HepG2 (cell line): ENCODE data around the gene PATL1. TPM values are rescaled to one million over a fixed set of nuclear protein-coding genes. Genes with fewer than 3 reads are reported as not detected.
A peak's percentile ranks its signal among the peaks of the same experiment; 100 is the strongest.

Experiments used
- ATAC-seq: fragments of 200-7000 bp; cut with Tn5 transposase; 3 replicates; pipeline ENCODE4 v1.9.1; 2020; ENCODE audit warnings: mild to moderate bottlenecking, moderate library complexity
- BruUV-seq: library from RNA; stranded (reverse); fragments of 400-500 nt; replicated peaks from 2 replicates; lab custom pipeline; 2021; lab: Mats Ljungman, UMichigan
- CTCF ChIA-PET: fragments of 300-600 bp; formaldehyde crosslinking; extraction: SDS; loops from one replicate; lab custom pipeline; 2021; ENCODE audit warnings: low total read pairs, inconsistent platforms, low intra/inter-chr PET ratio; lab: Yijun Ruan, JAX
- POLR2A ChIA-PET: fragments of 350-600 bp; sonication (Branson Sonifier 250); formaldehyde crosslinking; loops from one replicate; lab custom pipeline; 2020; ENCODE audit warnings: antibody characterized with exemption, inconsistent platforms; lab: Yijun Ruan, JAX
- DNase-seq: peaks from one replicate; pipeline ENCODE4 v3.0.0-alpha.2; 2015; ENCODE audit warnings: low spot score
- FAIRE-seq: peaks from 3 replicates; lab custom pipeline; 2011; peaks lifted over from hg19 to GRCh38; lab: Jason Lieb, UNC
- H2AFZ ChIP-seq: one replicate; pipeline ENCODE4 v1.6.1; 2011; ENCODE audit warnings: low read length, inconsistent platforms
- H3K27ac ChIP-seq: fragments of 300-600 bp; 3 replicates; pipeline ENCODE4 v1.8.0; 2011; ENCODE audit warnings: mixed run types, mild to moderate bottlenecking, mixed read lengths, low read length, inconsistent platforms; ENCODE audit not compliant: insufficient read depth; ENCODE audit errors: extremely low read length
- H3K27me3 ChIP-seq, 2 experiments: fragments of 200-600 bp in 1 of 2; 2 replicates in 1 of 2; 3 replicates in 1 of 2; pipeline versions ENCODE4 v1.6.0 to v1.8.0; 2011; ENCODE audit warnings: low read length in 2 of 2, mild to moderate bottlenecking in 2 of 2, moderate library complexity in 2 of 2, inconsistent platforms in 1 of 2; ENCODE audit not compliant: insufficient read depth in 2 of 2, control insufficient read depth in 1 of 2
- H3K36me3 ChIP-seq, 2 experiments: fragments of 200-600 bp in 1 of 2; replicated peaks in 1 of 2; 2 replicates in 1 of 2; 3 replicates in 1 of 2; pipeline versions ENCODE4 v1.5.1 to v1.8.0; 2011; ENCODE audit warnings: low read length in 2 of 2, inconsistent platforms in 1 of 2; ENCODE audit not compliant: insufficient read depth in 2 of 2, control insufficient read depth in 1 of 2
- H3K4me1 ChIP-seq: 2 replicates; pipeline ENCODE4 v1.5.1; 2012; ENCODE audit warnings: low read length, inconsistent platforms; ENCODE audit not compliant: insufficient read depth
- H3K4me2 ChIP-seq: 2 replicates; pipeline ENCODE4 v1.6.0; 2011; ENCODE audit warnings: low read depth, low read length, inconsistent platforms
- H3K4me3 ChIP-seq, 3 experiments: fragments of 200-600 bp in 1 of 3; sonication (generic), shearing (Covaris generic) in 1 of 3; replicated peaks in 1 of 3; 2 replicates each; pipeline ENCODE4 v1.5.1; 2011 to 2016; ENCODE audit warnings: low read length in 3 of 3, inconsistent platforms in 2 of 3, low read depth in 2 of 3, mild to moderate bottlenecking in 2 of 3, control low read depth in 1 of 3, mixed read lengths in 1 of 3; ENCODE audit not compliant: insufficient read depth in 1 of 3
- H3K79me2 ChIP-seq: one replicate; pipeline ENCODE4 v1.6.1; 2011; ENCODE audit warnings: low read length, inconsistent platforms; ENCODE audit not compliant: insufficient read depth
- H3K9ac ChIP-seq: 2 replicates; pipeline ENCODE4 v1.6.0; 2011; ENCODE audit warnings: mild to moderate bottlenecking, low read depth, low read length, inconsistent platforms; ENCODE audit not compliant: insufficient read depth
- H3K9me3 ChIP-seq: 2 replicates; pipeline ENCODE4 v1.5.1; 2012; ENCODE audit warnings: mild to moderate bottlenecking, low read length
- H4K20me1 ChIP-seq: 2 replicates; pipeline ENCODE4 v1.6.0; 2011; ENCODE audit warnings: inconsistent platforms, mild to moderate bottlenecking, low read length, moderate library complexity; ENCODE audit not compliant: insufficient read depth
- MAFF ChIP-seq: IDR thresholded peaks from 2 replicates; pipeline ENCODE4 v1.6.1; 2011; ENCODE audit warnings: low read depth, low read length, improper control_type of control experiment
- MAFK ChIP-seq, 2 experiments: IDR thresholded peaks in 1 of 2; conservative IDR thresholded peaks in 1 of 2; 2 replicates each; pipeline ENCODE4 v1.6.1; 2011; ENCODE audit warnings: improper control_type of control experiment in 2 of 2, low read length in 2 of 2
- RNF219 ChIP-seq: sonication (generic); formaldehyde crosslinking; IDR thresholded peaks from 2 replicates; pipeline ENCODE4 v1.5.0; 2020; ENCODE audit warnings: mild to moderate bottlenecking, missing genetic modification reagents
- ZNF660 ChIP-seq: sonication (generic); formaldehyde crosslinking; IDR thresholded peaks from 2 replicates; pipeline ENCODE4 v1.5.1; 2020; ENCODE audit warnings: mild to moderate bottlenecking, low read depth, missing genetic modification reagents, borderline replicate concordance
- ZSCAN30 ChIP-seq: sonication (generic); formaldehyde crosslinking; IDR thresholded peaks from 2 replicates; pipeline ENCODE4 v1.5.0; 2020; ENCODE audit warnings: mild to moderate bottlenecking, missing genetic modification reagents
- WGBS: methylation state at CpG from one replicate; pipeline ENCODE4 v1.1.6; 2017; ENCODE audit warnings: low lambda C conversion rate; 5-methylcytosine and 5-hydroxymethylcytosine counted together
- in situ Hi-C: cut with HindIII; loops from 2 replicates; pipeline ENCODE4 v1.10.0; 2017; ENCODE audit warnings: low pct_unique_long_range_greater_than_20kb; ENCODE audit not compliant: extremely low pct_ligation_motif_present
- intact Hi-C: fragments of 100-400 bp; cut with micrococcal nuclease; formaldehyde crosslinking; loops from one replicate; pipeline ENCODE4 v1.10.0; 2022; ENCODE audit not compliant: unreplicated experiment
- polyA plus RNA-seq, 8 experiments: library from polyadenylated mRNA; depleted of rRNA in 3 of 8; stranded (reverse) in 7 of 8; unstranded in 1 of 8; fragments of >200 nt; fragmentation: Illumina TruSeq in 4 of 8; extraction: Trizol in 4 of 8; gene quantifications; 2 replicates each; pipeline versions ENCODE4 v1.2.1 to v1.2.3, GENCODE V29; 2011 to 2016; ENCODE audit warnings: low read depth in 4 of 8, missing spikeins in 1 of 8, mixed read lengths in 1 of 8; ENCODE audit not compliant: insufficient read depth in 1 of 8
- total RNA-seq, 5 experiments: library from RNA; depleted of rRNA; stranded (reverse); fragments of >200 nt; fragmentation: Illumina TruSeq; extraction: Trizol; gene quantifications; 2 replicates each; pipeline ENCODE4 v1.2.3, GENCODE V29; 2016; ENCODE audit warnings: low read depth in 1 of 5

The PATL1 gene
- total and polyA plus RNA-seq, 2 of the 13 experiments (the other 11 are each of a cell fraction or from before 2014, with no cell fraction given) = 12.9 to 26.8 TPM

- Histone ChIP-seq H3K9ac (no peak overlapping the region), H4K20me1 (no peaks in the 10 kb centered on the region), H2AFZ (no peak overlapping the region), H3K4me1 (peaks cover 19% of the 10 kb centered on the region), H3K27ac (no peak overlapping the region), H3K4me2 (no peak overlapping the region), H3K9me3 (no peaks in the 10 kb centered on the region), H3K79me2 (peaks cover 20% of the 10 kb centered on the region), H3K36me3 (peaks cover 24 to 63% of the 10 kb centered on the region in 2 experiments), H3K4me3 (no peak overlapping the region), H3K27me3 (no peaks in the 10 kb centered on the region)
- ChIA-PET CTCF (no interaction called here), POLR2A (interaction anchor here (0.6 kb wide), 1 partner anchor 433 kb away, joined by 4 read pairs; no protein-coding TSS in a partner anchor)
- ATAC-seq (no peak), DNase-seq (no peak), FAIRE-seq (no peak)
- TF ChIP-seq ZNF660 (CRISPR knock-in tag) = no peak
- TF ChIP-seq MAFF = peak; percentile 59
- peak; percentile 53; a peak in 3 of 4 replicates for TF ChIP-seq MAFK (conservative IDR thresholded peaks at IDR 0.05 in 1 of 2, IDR thresholded peaks at IDR 0.05 in 1 of 2; ENCODE audit: low read length in 2 of 2)
- in situ Hi-C loops (no loop called here), intact Hi-C loops (no loop called here)
- BruUV-seq = no TSS peak
- 93% methylated on average over 6 of the region's 6 CpGs for whole genome bisulfite sequencing
These were observed 61.0 kb downstream of the PATL1 start for GRCh38 chr11:59607703-59608454.

- H3K27me3 ChIP-seq = no peaks in the 10 kb centered on the region
- no peak for TF ChIP-seq RNF219 (CRISPR knock-in tag)
- no peak for TF ChIP-seq ZSCAN30 (CRISPR knock-in tag)
- POLR2A ChIA-PET = no interaction called here
- no peak overlapping the region for H3K9ac ChIP-seq
- no peak overlapping the region for H3K4me2 ChIP-seq
- FAIRE-seq (no peak), ATAC-seq (no peak), DNase-seq (no peak)
- H3K27ac ChIP-seq = no peak overlapping the region
- 100% methylated on average over 5 of the region's 6 CpGs for WGBS
- H3K4me1 ChIP-seq = no peaks in the 10 kb centered on the region
- intact Hi-C loops (no loop called here), in situ Hi-C loops (no loop called here)
- H2AFZ ChIP-seq = no peak overlapping the region
- H3K4me3 ChIP-seq = no peak overlapping the region
- no TSS peak for BruUV-seq
- no peaks in the 10 kb centered on the region for H3K9me3 ChIP-seq
- no peaks in the 10 kb centered on the region for H3K79me2 ChIP-seq
- peaks cover 33 to 86% of the 10 kb centered on the region in 2 experiments for H3K36me3 ChIP-seq
- no peaks in the 10 kb centered on the region for H4K20me1 ChIP-seq
- CTCF ChIA-PET = no interaction called here
These were observed 66.4 kb downstream of the PATL1 start for GRCh38 chr11:59602432-59602831.
